ENCODE data around the gene SYCP3.

Gene SYCP3

GRCh38 chr12:101680240-101680639 is 59.0 kb downstream of the SYCP3 start:
- TF ChIP-seq, protein P1, sequence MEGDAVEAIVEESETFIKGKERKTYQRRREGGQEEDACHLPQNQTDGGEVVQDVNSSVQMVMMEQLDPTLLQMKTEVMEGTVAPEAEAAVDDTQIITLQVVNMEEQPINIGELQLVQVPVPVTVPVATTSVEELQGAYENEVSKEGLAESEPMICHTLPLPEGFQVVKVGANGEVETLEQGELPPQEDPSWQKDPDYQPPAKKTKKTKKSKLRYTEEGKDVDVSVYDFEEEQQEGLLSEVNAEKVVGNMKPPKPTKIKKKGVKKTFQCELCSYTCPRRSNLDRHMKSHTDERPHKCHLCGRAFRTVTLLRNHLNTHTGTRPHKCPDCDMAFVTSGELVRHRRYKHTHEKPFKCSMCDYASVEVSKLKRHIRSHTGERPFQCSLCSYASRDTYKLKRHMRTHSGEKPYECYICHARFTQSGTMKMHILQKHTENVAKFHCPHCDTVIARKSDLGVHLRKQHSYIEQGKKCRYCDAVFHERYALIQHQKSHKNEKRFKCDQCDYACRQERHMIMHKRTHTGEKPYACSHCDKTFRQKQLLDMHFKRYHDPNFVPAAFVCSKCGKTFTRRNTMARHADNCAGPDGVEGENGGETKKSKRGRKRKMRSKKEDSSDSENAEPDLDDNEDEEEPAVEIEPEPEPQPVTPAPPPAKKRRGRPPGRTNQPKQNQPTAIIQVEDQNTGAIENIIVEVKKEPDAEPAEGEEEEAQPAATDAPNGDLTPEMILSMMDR (IDR thresholded peaks at IDR 0.05) = no peak
- Histone ChIP-seq H3K4me1 (ENCODE audit: control insufficient read depth in 1 of 2, insufficient read depth in 1 of 2, low read depth in 1 of 2, low read length in 1 of 2) (no peaks in the 10 kb centered on the region), H3K27ac (no peak overlapping the region), H3K36me3 (no peaks in the 10 kb centered on the region), H3K4me3 (ENCODE audit: low read depth in 1 of 2, low read length in 1 of 2) (no peak overlapping the region), H3K9me3 (no peaks in the 10 kb centered on the region), H3K27me3 (peaks cover 4% of the 10 kb centered on the region)

Measured in neutrophil (primary cell).